NCI-H2196 treated with DMSO at 0.1 percent for 48 hours (cell line): ENCODE data around the gene NOD2.

Experiments used
- DNase-seq: peaks from one replicate; lab custom pipeline; 2025; ENCODE audit not compliant: unreplicated experiment; lab: John Stamatoyannopoulos, UW

NOD2 gene

GRCh38 chr16:50778284-50779163 is 85.1 kb downstream of the NOD2 start:
- DNase-seq: no peak

- no peak for DNase-seq
These were observed 87.6 kb downstream of the NOD2 start for GRCh38 chr16:50781043-50781442.

GRCh38 chr16:50781518-50781917 is 88.1 kb downstream of the NOD2 start:
- no peak for DNase-seq
